Panc1 (cell line): Measurements from ENCODE around the gene TWIST2. TPM values are rescaled to one million over a fixed set of nuclear protein-coding genes. Genes with fewer than 3 reads are reported as not detected.

ENCODE experiments used
- ATAC-seq: fragments of 200-7000 bp; cut with Tn5 transposase; 2 replicates; pipeline ENCODE4 v1.9.1; 2020; ENCODE audit warnings: mild to moderate bottlenecking, moderate library complexity
- BruUV-seq: library from RNA; stranded (reverse); fragments of 400-500 nt; replicated peaks from 2 replicates; lab custom pipeline; 2021; lab: Mats Ljungman, UMichigan
- CTCF ChIA-PET: fragments of 300-600 bp; sonication (Branson Sonifier 250); formaldehyde crosslinking; loops from one replicate; lab custom pipeline; 2022; ENCODE audit warnings: antibody characterized with exemption; lab: Charles Lee
- POLR2A ChIA-PET: fragments of 300-600 bp; sonication (Branson Sonifier 250); formaldehyde crosslinking; loops from one replicate; lab custom pipeline; 2022; ENCODE audit warnings: antibody characterized with exemption; lab: Charles Lee
- DNase-seq: peaks from one replicate; pipeline ENCODE4 v3.0.0-alpha.2; 2010; ENCODE audit warnings: low read depth, low spot score
- H3K27ac ChIP-seq: 2 replicates; pipeline ENCODE4 v1.5.1; 2011; ENCODE audit warnings: mild to moderate bottlenecking, low read length, inconsistent platforms
- H3K27me3 ChIP-seq: fragments of 200-500 bp; sonication (Bioruptor generic); 2 replicates; pipeline ENCODE4 v1.6.0; 2014; ENCODE audit warnings: low read length, inconsistent platforms; ENCODE audit not compliant: control insufficient read depth, insufficient read depth
- H3K36me3 ChIP-seq: fragments of 200-500 bp; sonication (Bioruptor generic); 2 replicates; pipeline ENCODE4 v1.5.1; 2014; ENCODE audit warnings: inconsistent platforms, mild to moderate bottlenecking, low read length, moderate library complexity; ENCODE audit not compliant: control insufficient read depth, insufficient read depth
- H3K4me1 ChIP-seq: 2 replicates; pipeline ENCODE4 v1.5.1; 2011; ENCODE audit warnings: inconsistent platforms, mild to moderate bottlenecking, low read length, moderate library complexity; ENCODE audit not compliant: control insufficient read depth, insufficient read depth
- H3K4me3 ChIP-seq, 2 experiments: 2 replicates each; pipeline ENCODE4 v1.5.1; 2011 to 2012; ENCODE audit warnings: low read depth in 2 of 2, low read length in 2 of 2, mild to moderate bottlenecking in 2 of 2, inconsistent platforms in 1 of 2, moderate library complexity in 1 of 2
- H3K9me3 ChIP-seq: fragments of 200-500 bp; sonication (Bioruptor generic); 2 replicates; pipeline ENCODE4 v1.5.1; 2014; ENCODE audit warnings: low read depth, mild to moderate bottlenecking, inconsistent platforms, low read length, moderate library complexity; ENCODE audit not compliant: control insufficient read depth, insufficient read depth
- POLR2AphosphoS5 ChIP-seq: IDR thresholded peaks from 2 replicates; pipeline ENCODE4 v1.6.1; 2012; ENCODE audit warnings: mild to moderate bottlenecking, low read depth, low read length, moderate library complexity
- REST ChIP-seq, 2 experiments: IDR thresholded peaks; 2 replicates each; pipeline ENCODE4 v1.6.1; 2011 to 2012; ENCODE audit warnings: low read depth in 2 of 2, control low read depth in 1 of 2, low read length in 1 of 2, mild to moderate bottlenecking in 1 of 2, moderate library complexity in 1 of 2; ENCODE audit not compliant: insufficient read depth in 1 of 2
- SIN3A ChIP-seq: IDR thresholded peaks from 2 replicates; pipeline ENCODE4 v1.6.1; 2012; ENCODE audit warnings: low read depth, mild to moderate bottlenecking, low read length, moderate library complexity, borderline replicate concordance; ENCODE audit not compliant: insufficient read depth
- TCF7L2 ChIP-seq: IDR thresholded peaks from 2 replicates; pipeline ENCODE4 v1.6.1; 2011; ENCODE audit warnings: mild to moderate bottlenecking, low read depth, low read length, inconsistent platforms
- in situ Hi-C: cut with HindIII; loops from 2 replicates; pipeline ENCODE4 v1.10.0; 2016; ENCODE audit warnings: low sequenced_read_pairs, low pct_unique_long_range_greater_than_20kb
- intact Hi-C: fragments of 100-400 bp; cut with micrococcal nuclease; formaldehyde crosslinking; loops from one replicate; pipeline ENCODE4 v1.10.0; 2022; ENCODE audit not compliant: unreplicated experiment
- total RNA-seq: library from RNA; stranded (reverse); gene quantifications from one replicate; pipeline ENCODE4 v1.2.1, GENCODE V29; 2021; ENCODE audit not compliant: unreplicated experiment
- TF ChIP-seq, protein P1 (sequence below): fragments of 450-650 bp; IDR thresholded peaks from 2 replicates; pipeline ENCODE4 v1.5.1; 2017; ENCODE audit warnings: mild to moderate bottlenecking

The TWIST2 gene
- total RNA-seq, 1 experiment from 2014 or later, result 4.2 TPM

- Histone ChIP-seq H3K27me3 (no peaks in the 10 kb centered on the region), H3K27ac (no peak overlapping the region), H3K36me3 (no peaks in the 10 kb centered on the region), H3K4me3 (no peak overlapping the region), H3K4me1 (peaks cover 3% of the 10 kb centered on the region; the same call in 1 of the 2 replicates), H3K9me3 (no peaks in the 10 kb centered on the region)
- in situ Hi-C loops, result no loop called here
- no TSS peak for BruUV-seq
- DNase-seq (no peak), ATAC-seq (no peak)
- ChIA-PET POLR2A (no interaction called here), CTCF (no interaction called here)
- intact Hi-C loops, result no loop called here
- TF ChIP-seq, protein P1, sequence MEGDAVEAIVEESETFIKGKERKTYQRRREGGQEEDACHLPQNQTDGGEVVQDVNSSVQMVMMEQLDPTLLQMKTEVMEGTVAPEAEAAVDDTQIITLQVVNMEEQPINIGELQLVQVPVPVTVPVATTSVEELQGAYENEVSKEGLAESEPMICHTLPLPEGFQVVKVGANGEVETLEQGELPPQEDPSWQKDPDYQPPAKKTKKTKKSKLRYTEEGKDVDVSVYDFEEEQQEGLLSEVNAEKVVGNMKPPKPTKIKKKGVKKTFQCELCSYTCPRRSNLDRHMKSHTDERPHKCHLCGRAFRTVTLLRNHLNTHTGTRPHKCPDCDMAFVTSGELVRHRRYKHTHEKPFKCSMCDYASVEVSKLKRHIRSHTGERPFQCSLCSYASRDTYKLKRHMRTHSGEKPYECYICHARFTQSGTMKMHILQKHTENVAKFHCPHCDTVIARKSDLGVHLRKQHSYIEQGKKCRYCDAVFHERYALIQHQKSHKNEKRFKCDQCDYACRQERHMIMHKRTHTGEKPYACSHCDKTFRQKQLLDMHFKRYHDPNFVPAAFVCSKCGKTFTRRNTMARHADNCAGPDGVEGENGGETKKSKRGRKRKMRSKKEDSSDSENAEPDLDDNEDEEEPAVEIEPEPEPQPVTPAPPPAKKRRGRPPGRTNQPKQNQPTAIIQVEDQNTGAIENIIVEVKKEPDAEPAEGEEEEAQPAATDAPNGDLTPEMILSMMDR, result no peak
- TF ChIP-seq SIN3A, result no peak
- no peak for TF ChIP-seq TCF7L2
- no peak for TF ChIP-seq POLR2AphosphoS5
- no peak for TF ChIP-seq REST (IDR thresholded peaks at IDR 0.05; ENCODE audit: insufficient read depth in 1 of 2, low read depth in 2 of 2, low read length in 1 of 2)
Observed at GRCh38 chr2:238896641-238897040, 48.8 kb downstream of the TWIST2 start.

GRCh38 chr2:238897122-238897880, 49.4 kb downstream of the TWIST2 start:
- CTCF ChIA-PET, result no interaction called here
- H3K4me1 ChIP-seq, result peaks cover 3% of the 10 kb centered on the region; the same call in 1 of the 2 replicates
- ATAC-seq (peak; percentile 40; the same call in 1 of the 2 replicates), DNase-seq (no peak)
- H3K27me3 ChIP-seq, result no peaks in the 10 kb centered on the region
- POLR2A ChIA-PET, result no interaction called here
- H3K36me3 ChIP-seq, result no peaks in the 10 kb centered on the region
- no TSS peak for BruUV-seq
- no peak overlapping the region for H3K4me3 ChIP-seq
- H3K27ac ChIP-seq, result no peak overlapping the region
- no peaks in the 10 kb centered on the region for H3K9me3 ChIP-seq
- intact Hi-C loops, result no loop called here
- TF ChIP-seq POLR2AphosphoS5, result no peak
- TF ChIP-seq TCF7L2, result no peak
- TF ChIP-seq, protein P1, result no peak
- TF ChIP-seq REST (IDR thresholded peaks at IDR 0.05; ENCODE audit: insufficient read depth in 1 of 2, low read depth in 2 of 2, low read length in 1 of 2), result no peak
- no peak for TF ChIP-seq SIN3A
- in situ Hi-C loops, result no loop called here
